GM19099 (cell line): Measurements from ENCODE around the gene ZCCHC10.

Source experiments
- POLR2A ChIP-seq: IDR thresholded peaks from 3 replicates; pipeline ENCODE4 v1.6.1; 2011; ENCODE audit warnings: low read depth; ENCODE audit not compliant: insufficient read length; ENCODE audit errors: extremely low read depth

Gene ZCCHC10

DNA sequence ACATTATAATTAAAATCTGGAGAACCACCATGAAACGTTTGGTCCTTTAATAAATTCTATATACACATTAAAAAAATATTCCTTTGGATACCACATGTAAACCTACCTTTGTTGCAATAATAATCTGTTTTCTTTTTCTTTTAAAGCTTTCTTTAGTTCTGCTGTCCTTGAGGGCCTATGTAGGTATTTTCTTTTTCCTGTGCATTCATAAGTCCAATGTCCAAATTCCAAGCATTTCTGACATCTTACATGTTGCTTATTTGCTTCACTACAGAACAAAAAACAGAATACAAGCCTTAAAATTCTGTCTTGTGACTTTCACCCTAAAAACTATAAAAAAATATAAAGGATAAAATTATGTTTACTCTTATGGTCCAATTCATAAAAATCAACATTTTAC lies 19.7 kb downstream of the ZCCHC10 start:
- TF ChIP-seq POLR2A, result no peak

GRCh38 chr5:132999246-132999645 lies 27.1 kb downstream of the ZCCHC10 start:
- TF ChIP-seq POLR2A, result no peak

- TF ChIP-seq POLR2A, result no peak
These were observed 27.8 kb downstream of the ZCCHC10 start for GRCh38 chr5:132998556-132998955.

DNA sequence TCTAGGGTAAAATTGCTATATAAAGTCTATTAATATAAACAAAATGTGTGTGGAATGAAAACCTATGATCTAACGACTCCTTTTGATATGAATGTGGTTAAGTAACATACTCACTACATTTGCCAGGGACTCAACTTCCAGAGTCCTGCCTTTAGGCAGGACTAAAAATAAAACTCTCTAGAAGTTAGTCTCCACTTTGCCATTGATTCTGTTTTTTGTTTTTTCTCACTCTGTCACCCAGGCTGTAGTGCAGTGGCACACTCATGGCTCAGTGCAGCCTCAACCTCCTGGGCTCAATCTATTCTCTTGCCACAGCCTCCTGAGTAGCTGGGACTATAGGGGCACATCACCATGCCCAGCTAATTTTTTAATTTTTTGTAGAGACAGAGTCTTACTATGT lies 30.0 kb downstream of the ZCCHC10 start:
- TF ChIP-seq POLR2A, result no peak

DNA sequence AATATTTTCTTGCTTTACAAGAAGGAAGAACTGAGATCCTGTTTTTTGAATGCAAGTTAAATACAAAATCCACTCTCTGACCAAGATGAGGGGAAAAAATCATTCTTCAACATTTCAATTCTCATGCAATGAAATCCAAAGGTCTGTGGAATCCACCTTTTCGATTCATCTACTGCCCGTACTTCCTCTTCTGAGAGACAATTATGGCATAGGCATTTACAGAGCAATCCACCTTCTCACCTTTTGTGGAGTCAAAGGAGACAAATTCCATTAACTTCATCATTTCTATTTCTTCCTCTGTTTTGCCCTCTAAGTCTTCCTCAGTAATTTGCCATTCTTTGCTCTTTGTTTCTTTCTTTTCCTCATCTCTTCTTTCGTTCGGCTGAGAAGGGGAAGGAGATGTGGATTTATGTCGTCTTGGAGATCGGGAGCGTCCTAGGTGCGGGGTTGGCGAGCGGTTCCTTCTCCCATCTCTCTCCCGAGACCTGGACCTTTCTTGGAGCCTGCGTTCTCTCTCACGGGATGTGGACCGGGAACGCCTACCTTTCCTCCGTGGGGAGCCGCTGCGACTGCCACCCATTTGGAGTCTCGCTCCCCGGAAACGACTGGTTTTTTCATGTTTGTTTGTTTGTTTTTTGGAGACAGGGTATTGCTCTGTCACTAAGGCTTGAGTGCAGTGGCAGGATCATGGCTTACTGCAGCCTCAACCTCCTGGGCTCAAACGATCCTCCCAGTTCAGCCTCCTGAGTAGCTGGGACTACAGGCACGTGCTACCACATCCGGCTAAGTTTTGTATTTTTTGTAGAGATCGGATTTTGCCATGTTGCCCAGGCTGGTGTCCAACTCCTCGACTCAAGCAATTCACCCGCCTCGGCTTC lies 38.6 kb downstream of the ZCCHC10 start:
- TF ChIP-seq POLR2A, result no peak

GRCh38 chr5:132981288-132981687 lies 45.1 kb downstream of the ZCCHC10 start:
- TF ChIP-seq POLR2A, result no peak

DNA sequence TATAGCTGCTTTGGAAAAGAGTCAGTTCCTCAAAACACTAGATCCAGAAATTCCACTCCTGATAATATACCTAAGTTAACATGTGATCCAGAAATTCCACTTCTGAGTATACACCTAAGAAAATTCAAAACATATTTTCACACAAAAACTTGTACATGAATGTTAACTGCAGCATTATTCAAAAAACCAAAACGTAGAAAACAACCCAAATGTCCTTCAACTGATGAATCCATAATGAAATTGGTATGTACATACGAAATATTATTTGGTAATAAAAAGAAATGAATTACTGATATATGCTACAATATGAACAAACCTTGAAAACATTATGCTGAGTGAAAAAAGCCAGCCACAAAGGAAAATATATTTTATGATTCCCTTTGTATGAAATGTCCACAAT lies 46.4 kb downstream of the ZCCHC10 start:
- TF ChIP-seq POLR2A, result no peak

DNA sequence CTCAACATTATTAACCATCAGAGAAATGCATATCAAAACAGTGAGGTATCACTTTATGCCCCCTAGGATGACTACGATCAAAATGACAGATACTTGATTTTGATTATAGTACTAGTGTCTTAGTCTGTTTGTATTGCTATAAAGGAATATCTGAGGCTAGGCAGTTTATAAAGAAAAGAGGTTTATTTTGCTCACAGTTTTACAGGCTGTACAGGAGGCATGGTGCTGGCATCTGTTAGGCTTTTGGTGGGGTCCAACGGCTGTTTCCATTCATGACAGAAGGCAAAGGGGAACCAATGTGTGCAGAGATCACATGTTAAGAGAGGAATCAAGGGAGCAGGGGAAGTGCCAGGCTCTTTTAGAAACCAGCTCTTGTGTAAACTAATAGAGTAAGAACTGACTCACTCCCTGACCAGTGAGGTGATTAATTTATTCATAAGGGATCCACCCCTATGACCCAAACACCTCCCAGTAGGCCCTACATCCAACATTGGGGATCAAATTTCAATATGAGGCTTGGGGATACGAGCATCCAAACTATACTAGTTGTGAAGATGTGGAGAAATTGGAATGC lies 46.9 kb downstream of the ZCCHC10 start:
- TF ChIP-seq POLR2A, result no peak

- no peak for TF ChIP-seq POLR2A
These were observed 49.5 kb downstream of the ZCCHC10 start for GRCh38 chr5:132976852-132977251.

DNA sequence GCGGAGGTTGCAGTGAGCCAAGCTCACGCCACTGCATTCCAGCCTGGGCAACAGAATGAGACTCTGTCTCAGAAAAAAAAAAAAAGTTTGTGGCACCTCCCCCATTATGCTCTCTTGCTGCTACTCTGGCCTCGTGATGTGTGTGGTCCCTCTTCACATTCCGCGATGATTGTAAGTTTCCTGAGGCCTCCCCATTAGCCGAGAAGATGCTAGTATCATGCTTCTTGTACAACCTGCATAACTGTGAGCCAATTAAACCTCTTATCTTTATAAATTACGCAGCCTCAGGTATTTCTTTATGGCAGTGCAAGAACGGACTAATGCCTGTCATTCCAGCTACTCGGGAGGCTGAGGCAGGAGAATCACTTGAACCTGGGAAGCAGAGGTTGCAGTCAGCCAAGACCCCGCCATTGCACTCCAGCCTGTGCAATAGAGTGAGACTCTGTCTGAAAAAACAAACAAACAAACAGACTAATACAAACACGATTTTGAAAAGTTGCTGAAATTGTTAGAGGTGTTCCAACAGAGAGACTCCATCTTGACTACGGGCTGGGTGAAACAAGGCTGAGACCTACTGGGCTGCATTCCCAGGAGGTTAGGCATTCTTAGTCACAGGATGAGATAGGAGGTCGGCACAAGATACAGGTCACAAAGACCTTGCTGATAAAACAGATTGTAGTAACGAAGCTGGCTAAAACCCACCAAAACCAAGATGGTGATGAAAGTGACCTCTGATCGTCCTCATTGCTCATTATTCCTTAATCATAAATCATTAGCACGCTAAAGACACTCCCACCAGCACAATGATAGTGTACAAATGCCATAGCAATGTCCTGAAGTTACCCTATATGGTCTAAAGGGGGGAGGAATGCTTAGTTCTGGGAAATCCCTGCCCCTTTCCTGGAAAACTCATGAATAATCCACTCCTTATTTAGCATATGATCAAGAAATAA lies 54.6 kb downstream of the ZCCHC10 start:
- TF ChIP-seq POLR2A, result no peak

GRCh38 chr5:132965120-132965519 lies 61.2 kb downstream of the ZCCHC10 start:
- no peak for TF ChIP-seq POLR2A

DNA sequence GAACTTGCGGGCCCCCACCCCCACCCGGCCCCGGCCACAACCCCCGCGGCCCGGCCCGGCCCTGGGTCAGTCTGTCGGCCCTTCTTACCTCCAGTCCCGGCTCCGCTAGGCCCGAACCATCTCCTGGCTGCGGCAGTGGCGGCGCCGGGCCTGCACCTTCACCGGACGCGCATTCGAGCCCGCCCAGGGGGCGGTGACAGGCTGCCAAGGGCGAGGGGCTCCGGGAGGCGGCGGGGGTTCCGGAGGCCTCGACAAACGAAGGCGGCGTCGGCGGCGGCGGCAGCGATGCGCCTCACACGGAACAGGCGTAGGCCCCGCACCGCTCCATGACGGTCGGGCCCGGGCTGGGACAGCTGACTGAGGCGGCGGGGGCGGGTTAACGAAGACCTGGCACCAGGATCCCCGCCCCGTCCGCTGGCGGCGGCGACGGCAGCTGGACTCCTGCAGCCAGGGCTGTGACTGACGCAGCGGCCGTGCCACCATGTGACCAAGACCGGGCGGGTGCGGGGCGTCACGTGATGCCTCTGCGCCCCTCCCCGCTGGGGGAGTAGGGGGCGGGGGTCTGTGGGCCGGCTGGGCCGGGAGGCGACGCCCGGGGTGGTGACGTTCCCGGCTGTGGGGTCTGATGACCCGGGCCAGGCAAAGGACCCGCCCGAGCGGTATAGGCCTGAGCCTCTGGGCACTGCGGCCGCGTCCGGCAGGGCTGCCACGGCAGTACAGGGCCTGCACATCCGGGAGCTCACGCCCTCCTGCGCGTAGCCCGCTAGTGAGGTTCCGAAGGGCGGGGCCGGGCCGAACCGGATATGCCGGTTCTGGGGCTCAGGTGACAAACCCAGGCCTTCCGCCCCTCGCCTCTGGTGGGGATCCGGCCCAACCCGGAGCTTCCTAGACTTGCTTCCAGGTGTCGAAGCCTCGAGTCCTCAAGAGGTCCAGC lies 62.9 kb downstream of the ZCCHC10 start, which contains the start of gene AFF4:
Gene AFF4 (minus strand): TSS at position 464 of the 934 bp plus-strand sequence. CDS start 26,445 bp downstream, outside the sequence.
- peak; percentile 92 for TF ChIP-seq POLR2A

GRCh38 chr5:132962429-132963021 lies 63.8 kb downstream of the ZCCHC10 start:
- TF ChIP-seq POLR2A, result no peak

- TF ChIP-seq POLR2A, result no peak
These were observed 64.5 kb downstream of the ZCCHC10 start for GRCh38 chr5:132961887-132962286.
